Osteocyte (in vitro differentiated cells): ENCODE data around the gene PIWIL4. TPM values are rescaled to one million over a fixed set of nuclear protein-coding genes. Genes with fewer than 3 reads are reported as not detected.

Experiments used
- total RNA-seq: library from RNA; stranded (reverse); gene quantifications from 2 replicates; pipeline ENCODE4 v1.2.1, GENCODE V29; 2021

PIWIL4 gene
- total RNA-seq, 1 donor from 2014 or later = 1.2 TPM

Other genes with a start within 250 kb of the PIWIL4 start
- gene GPR83, start 165.9 kb upstream of the PIWIL4 start, total RNA-seq = not detected in 2 replicates
- gene MRE11, start 73.5 kb upstream of the PIWIL4 start, total RNA-seq = 21.2 and 21.4 TPM in 2 replicates
- 11.3 and 11.7 TPM in 2 replicates for gene ANKRD49, start 73.4 kb upstream of the PIWIL4 start, total RNA-seq
- gene C11orf97, start 54.9 kb upstream of the PIWIL4 start, total RNA-seq = not detected in 2 replicates
- gene FUT4, start 23.4 kb upstream of the PIWIL4 start, total RNA-seq = 2.8 and 3.0 TPM in 2 replicates
- 66.6 and 71.7 TPM in 2 replicates for gene AMOTL1, start 201.0 kb downstream of the PIWIL4 start, total RNA-seq